ENCODE results near the gene HIKESHI.

GRCh38 chr11:86377972-86378371 is 75.9 kb downstream of the HIKESHI start:
- no peak for TF ChIP-seq SMC3 (IDR thresholded peaks at IDR 0.05; ENCODE audit: low read length)
- no peak for TF ChIP-seq ZNF879 (CRISPR knock-in tag; IDR thresholded peaks at IDR 0.05)
- TF ChIP-seq, protein P1, sequence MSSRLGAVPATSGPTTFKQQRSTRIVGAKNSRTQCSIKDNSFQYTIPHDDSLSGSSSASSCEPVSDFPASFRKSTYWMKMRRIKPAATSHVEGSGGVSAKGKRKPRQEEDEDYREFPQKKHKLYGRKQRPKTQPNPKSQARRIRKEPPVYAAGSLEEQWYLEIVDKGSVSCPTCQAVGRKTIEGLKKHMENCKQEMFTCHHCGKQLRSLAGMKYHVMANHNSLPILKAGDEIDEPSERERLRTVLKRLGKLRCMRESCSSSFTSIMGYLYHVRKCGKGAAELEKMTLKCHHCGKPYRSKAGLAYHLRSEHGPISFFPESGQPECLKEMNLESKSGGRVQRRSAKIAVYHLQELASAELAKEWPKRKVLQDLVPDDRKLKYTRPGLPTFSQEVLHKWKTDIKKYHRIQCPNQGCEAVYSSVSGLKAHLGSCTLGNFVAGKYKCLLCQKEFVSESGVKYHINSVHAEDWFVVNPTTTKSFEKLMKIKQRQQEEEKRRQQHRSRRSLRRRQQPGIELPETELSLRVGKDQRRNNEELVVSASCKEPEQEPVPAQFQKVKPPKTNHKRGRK (CRISPR knock-in tag; IDR thresholded peaks at IDR 0.05): no peak

Data from HepG2 (cell line).